Mesothelial cell of epicardium (in vitro differentiated cells): Measurements from ENCODE around the gene ENTPD8. TPM values are rescaled to one million over a fixed set of nuclear protein-coding genes. Genes with fewer than 3 reads are reported as not detected.
"Not testable (repeated sequence)": the region's sequence is repeated elsewhere in the genome, so short reads cannot be mapped to it uniquely, and the experiment has no call there.

ENCODE experiments used
- DNase-seq, 2 experiments: peaks; one replicate each; pipeline ENCODE4 v3.0.0; 2021; ENCODE audit warnings: low spot score in 2 of 2; ENCODE audit not compliant: unreplicated experiment in 2 of 2
- H3K27ac Mint-ChIP-seq: 2 replicates; pipeline ENCODE4 v1.8.0; 2021; ENCODE audit warnings: mixed read lengths
- H3K27me3 Mint-ChIP-seq: 2 replicates; pipeline ENCODE4 v1.8.0; 2021; ENCODE audit warnings: low read depth, mixed read lengths
- H3K36me3 Mint-ChIP-seq: 2 replicates; pipeline ENCODE4 v1.8.0; 2021; ENCODE audit warnings: mixed read lengths
- H3K4me1 Mint-ChIP-seq: 2 replicates; pipeline ENCODE4 v1.8.0; 2021; ENCODE audit warnings: mixed read lengths
- H3K4me3 Mint-ChIP-seq: 2 replicates; pipeline ENCODE4 v1.8.0; 2021; ENCODE audit warnings: mild to moderate bottlenecking, moderate library complexity, mixed read lengths
- H3K9me3 Mint-ChIP-seq: 2 replicates; pipeline ENCODE4 v1.8.0; 2021; ENCODE audit warnings: mixed read lengths
- microRNA-seq: library from miRNA; unstranded; fragments of <30 nt; microRNA quantifications from one replicate; pipeline ENCODE4 v1.2.0, GENCODE V29; 2021; ENCODE audit warnings: inconsistent platforms, mixed read lengths
- total RNA-seq: library from RNA; stranded (reverse); gene quantifications from 3 replicates; pipeline ENCODE4 v1.2.1, GENCODE V29; 2021
- TF ChIP-seq, protein P1 (sequence below): fragments of 200-600 bp; sonication (generic); IDR thresholded peaks from one replicate; pipeline ENCODE4 v1.5.0; 2021; ENCODE audit warnings: antibody characterized with exemption; ENCODE audit not compliant: unreplicated experiment

ENTPD8 gene
- total RNA-seq, 1 donor from 2014 or later = 1.4 TPM

DNA sequence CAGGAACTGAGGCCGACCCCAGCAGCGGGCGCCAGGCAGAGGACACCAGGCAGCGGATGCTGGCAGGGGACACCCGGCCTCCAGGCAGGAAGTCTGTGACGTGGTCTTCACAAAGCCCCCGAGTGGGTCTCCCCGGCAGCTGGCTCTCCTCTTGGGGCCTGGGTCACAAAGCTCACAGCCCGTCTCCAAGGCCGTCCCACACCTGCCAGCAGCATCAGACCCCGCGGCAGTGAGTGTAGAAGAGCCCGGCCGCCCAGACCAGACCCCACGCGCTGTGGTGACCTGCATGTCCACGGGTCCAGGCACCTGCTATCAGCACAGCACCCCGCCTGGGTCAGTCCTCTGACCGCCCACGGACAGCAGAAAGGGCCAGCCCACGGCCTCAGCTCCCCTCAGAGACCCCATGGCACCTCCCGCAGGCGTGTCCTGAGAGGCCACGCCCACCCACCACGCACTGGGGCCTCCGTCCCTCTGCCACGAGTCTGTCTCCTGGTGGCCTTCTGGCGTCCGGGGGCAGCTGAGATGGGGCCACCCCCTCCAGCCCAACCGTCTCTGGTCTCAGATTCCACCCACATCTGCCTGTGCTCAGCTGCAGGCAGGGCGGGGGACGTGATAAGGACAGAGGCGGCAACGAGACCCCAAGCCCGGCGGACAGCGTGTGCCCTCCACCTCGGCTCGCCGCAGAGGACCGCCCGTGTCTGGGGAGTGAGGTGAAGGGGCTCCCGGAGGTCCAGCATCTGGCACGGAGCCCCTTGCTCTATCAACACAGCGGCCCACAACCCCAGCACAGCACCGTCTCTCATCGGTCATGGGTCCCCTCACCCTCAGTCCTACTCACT lies 52.3 kb downstream of the ENTPD8 start:
- no peak overlapping the region for H3K27ac Mint-ChIP-seq

DNA sequence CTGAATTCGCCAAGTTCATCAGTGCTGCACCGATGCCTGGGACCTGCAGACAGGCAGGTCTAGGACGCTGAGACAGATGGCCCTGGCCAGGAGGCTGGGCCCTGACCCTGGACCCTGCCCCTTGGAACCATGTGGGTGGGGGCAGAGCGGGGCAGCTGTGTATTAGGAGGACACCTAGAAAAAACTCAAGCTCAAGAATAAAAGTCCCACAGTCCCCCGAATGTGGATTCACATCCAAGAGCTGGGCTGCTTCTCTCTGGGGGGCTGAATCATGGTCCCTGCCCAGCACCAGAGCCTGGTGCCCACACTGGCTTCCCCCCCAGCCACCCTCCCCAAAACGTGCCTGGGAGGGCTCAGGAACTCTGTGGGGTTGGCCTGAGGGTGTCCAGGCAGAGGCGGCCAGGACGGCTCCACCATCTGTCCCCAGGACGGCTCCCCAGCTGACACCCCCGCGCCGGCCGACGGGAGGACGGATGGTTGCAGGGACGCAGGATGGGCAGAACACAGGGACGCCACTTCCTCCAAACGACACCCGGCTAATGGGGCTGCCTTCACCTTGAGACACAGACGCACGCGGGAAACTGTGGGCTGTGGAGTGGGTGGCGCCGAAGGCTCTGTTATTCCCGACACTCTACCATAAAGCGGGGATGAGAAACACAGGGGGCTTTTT lies 53.1 kb downstream of the ENTPD8 start:
- TF ChIP-seq, protein P1, sequence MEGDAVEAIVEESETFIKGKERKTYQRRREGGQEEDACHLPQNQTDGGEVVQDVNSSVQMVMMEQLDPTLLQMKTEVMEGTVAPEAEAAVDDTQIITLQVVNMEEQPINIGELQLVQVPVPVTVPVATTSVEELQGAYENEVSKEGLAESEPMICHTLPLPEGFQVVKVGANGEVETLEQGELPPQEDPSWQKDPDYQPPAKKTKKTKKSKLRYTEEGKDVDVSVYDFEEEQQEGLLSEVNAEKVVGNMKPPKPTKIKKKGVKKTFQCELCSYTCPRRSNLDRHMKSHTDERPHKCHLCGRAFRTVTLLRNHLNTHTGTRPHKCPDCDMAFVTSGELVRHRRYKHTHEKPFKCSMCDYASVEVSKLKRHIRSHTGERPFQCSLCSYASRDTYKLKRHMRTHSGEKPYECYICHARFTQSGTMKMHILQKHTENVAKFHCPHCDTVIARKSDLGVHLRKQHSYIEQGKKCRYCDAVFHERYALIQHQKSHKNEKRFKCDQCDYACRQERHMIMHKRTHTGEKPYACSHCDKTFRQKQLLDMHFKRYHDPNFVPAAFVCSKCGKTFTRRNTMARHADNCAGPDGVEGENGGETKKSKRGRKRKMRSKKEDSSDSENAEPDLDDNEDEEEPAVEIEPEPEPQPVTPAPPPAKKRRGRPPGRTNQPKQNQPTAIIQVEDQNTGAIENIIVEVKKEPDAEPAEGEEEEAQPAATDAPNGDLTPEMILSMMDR = no peak
- DNase-seq = no peak
- no peak overlapping the region for H3K27ac Mint-ChIP-seq
- no peaks in the 10 kb centered on the region for H3K4me1 Mint-ChIP-seq
- H3K27me3 Mint-ChIP-seq = no peaks in the 10 kb centered on the region
- H3K9me3 Mint-ChIP-seq = no peaks in the 10 kb centered on the region
- peaks cover 6% of the 10 kb centered on the region for H3K36me3 Mint-ChIP-seq
- H3K4me3 Mint-ChIP-seq = no peak overlapping the region

More for the DNA sequence above, 52.3 kb downstream of the ENTPD8 start:
- TF ChIP-seq, protein P1 = no peak
- Mint-ChIP-seq H3K9me3 (no peaks in the 10 kb centered on the region), H3K4me3 (no peak overlapping the region), H3K36me3 (peaks cover 6% of the 10 kb centered on the region), H3K27me3 (no peaks in the 10 kb centered on the region), H3K4me1 (no peaks in the 10 kb centered on the region)
- no peak for DNase-seq

DNA sequence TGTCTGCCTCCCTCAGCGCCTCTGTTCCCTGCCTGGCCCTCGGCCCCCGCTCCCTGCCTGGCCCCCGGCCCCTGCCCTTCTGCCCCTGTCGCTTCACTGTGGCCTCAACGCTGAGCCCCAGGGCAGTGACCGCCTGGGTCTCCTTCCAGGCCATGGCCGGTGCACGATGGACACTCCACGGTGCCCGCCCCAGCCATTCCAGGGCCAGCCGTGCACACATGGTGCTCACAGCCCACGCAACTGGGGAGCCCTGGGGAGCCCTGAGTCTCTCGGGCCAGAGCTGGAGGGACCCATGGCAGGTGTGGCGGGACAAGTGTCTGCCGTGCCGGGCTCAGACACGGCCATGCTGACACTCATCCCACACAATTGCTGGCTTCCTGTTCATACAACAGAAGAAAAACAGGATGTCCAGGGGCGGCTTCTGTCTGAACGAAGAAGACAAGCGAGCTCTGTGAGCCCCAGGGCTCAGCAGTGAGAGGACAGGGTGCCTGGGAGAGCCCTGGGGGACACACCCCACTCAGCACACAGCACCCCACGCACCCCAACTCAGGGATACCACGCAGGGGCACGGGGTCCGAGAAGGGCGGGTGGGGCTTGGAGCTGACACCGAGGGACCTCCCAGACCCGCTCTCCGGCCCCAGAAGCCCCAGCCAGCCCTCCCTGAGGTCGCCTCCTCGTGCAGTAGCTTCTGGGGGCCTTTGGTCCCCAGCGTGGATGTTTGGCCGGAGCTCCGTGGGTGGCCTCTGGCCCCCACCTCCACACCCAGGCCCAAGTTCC lies 53.9 kb downstream of the ENTPD8 start:
- Mint-ChIP-seq H3K27me3 (no peaks in the 10 kb centered on the region), H3K4me1 (no peaks in the 10 kb centered on the region), H3K4me3 (no peak overlapping the region), H3K27ac (no peak overlapping the region), H3K9me3 (no peaks in the 10 kb centered on the region), H3K36me3 (peaks cover 6% of the 10 kb centered on the region)
- DNase-seq = no peak
- TF ChIP-seq, protein P1 = no peak

DNA sequence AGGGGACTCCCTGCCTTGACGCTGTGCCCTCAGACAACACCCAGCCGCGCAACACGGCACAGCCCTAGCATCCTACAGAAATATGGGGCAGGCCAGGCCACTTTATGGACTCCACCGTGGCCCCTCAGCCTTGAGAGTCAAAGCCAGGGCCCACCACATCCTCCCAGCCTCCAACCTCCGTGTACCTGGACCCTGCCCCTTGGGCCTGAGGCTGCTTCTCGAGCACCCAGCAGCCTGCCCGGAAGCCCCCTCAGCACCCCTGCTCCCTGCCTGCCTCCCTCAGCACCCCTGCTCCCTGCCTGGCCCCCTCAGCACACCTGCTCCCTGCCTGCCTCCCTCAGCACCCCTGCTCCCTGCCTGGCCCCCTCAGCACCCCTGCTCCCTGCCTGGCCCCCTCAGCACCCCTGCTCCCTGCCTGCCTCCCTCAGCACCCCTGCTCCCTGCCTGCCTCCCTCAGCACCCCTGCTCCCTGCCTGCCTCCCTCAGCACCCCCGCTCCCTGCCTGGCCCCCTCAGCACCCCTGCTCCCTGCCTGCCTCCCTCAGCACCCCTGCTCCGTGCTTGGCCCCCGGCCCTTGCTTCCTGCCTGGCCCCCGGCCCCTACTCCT lies 54.5 kb downstream of the ENTPD8 start:
- not testable (repeated sequence) for H3K36me3 Mint-ChIP-seq, H3K27me3 Mint-ChIP-seq, DNase-seq, H3K4me1 Mint-ChIP-seq, H3K27ac Mint-ChIP-seq, H3K4me3 Mint-ChIP-seq, H3K9me3 Mint-ChIP-seq

DNA sequence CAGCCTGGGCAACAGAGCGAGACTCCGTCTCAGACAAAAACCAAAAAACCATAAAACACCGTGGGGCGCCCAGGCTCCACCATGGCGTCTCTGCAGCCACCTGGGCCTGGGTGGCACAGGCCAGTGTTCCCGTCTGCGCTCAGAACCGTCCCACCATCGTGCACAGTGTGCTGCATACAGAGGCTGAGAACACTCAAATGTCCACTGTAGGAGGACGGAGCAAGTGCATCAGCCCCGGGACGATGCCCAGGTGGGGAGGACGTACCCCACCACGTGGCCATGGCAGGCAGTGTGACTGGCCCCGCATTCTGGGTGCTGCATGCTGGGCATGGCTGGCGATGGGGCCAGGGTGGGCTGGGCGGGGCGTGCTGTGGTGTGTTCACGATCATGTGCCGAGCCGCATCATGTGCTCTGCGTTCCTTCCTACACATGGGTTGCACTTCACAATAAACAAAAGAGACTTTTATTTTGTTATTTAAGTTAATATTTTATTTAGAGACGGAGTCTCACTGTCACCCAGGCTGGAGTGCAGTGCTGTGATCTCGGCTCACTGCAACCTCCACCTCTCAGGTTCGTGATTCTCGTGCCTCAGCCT lies 56.0 kb downstream of the ENTPD8 start:
- Mint-ChIP-seq H3K27me3 (no peaks in the 10 kb centered on the region), H3K4me3 (no peak overlapping the region), H3K27ac (no peak overlapping the region), H3K9me3 (no peaks in the 10 kb centered on the region), H3K4me1 (no peaks in the 10 kb centered on the region), H3K36me3 (peaks cover 2% of the 10 kb centered on the region)
- DNase-seq = no peak
- TF ChIP-seq, protein P1 = no peak

Small RNAs within 50 kb of the gene (microRNA-seq; reads per million reads assigned to microRNA genes)
- gene MIR7114 = 6.5 reads per million, percentile 24 among the genes with 10 or more reads in this experiment

Other genes with a start within 250 kb of the ENTPD8 start
- gene TPRN, start 240.6 kb downstream of the ENTPD8 start, total RNA-seq = 16.7 to 18.5 TPM (median 17.6 TPM) in 3 replicates
- gene TMEM203, start 235.7 kb downstream of the ENTPD8 start, total RNA-seq = 32.7 to 35.5 TPM (median 33.0 TPM) in 3 replicates
- gene NDOR1, start 235.7 kb downstream of the ENTPD8 start, total RNA-seq = 22.4 to 24.3 TPM (median 23.5 TPM) in 3 replicates
- 13.6 to 16.0 TPM (median 13.9 TPM) in 3 replicates for gene RNF208, start 219.1 kb downstream of the ENTPD8 start, total RNA-seq
- gene CYSRT1, start 216.2 kb downstream of the ENTPD8 start, total RNA-seq = 1.5 to 1.9 TPM (median 1.7 TPM) in 3 replicates
- 0.16 to 0.41 TPM (median 0.29 TPM) in 3 replicates for gene RNF224, start 213.9 kb downstream of the ENTPD8 start, total RNA-seq
- 0.23 to 0.27 TPM in 2 of 3 replicates, not detected in the other for gene SLC34A3, start 210.5 kb downstream of the ENTPD8 start, total RNA-seq
- gene TUBB4B, start 200.1 kb downstream of the ENTPD8 start, total RNA-seq = 146 to 152 TPM (median 148 TPM) in 3 replicates
- 0.18 to 0.29 TPM in 2 of 3 replicates, not detected in the other for gene STPG3, start 190.1 kb downstream of the ENTPD8 start, total RNA-seq
- gene NELFB, start 186.0 kb downstream of the ENTPD8 start, total RNA-seq = 51.6 to 54.8 TPM (median 53.3 TPM) in 3 replicates
- gene TOR4A, start 163.6 kb downstream of the ENTPD8 start, total RNA-seq = 5.7 to 6.5 TPM (median 6.5 TPM) in 3 replicates
- gene NRARP, start 139.1 kb downstream of the ENTPD8 start, total RNA-seq = 7.4 to 9.6 TPM (median 9.2 TPM) in 3 replicates
- 37.2 to 38.2 TPM (median 37.3 TPM) in 3 replicates for gene EXD3, start 18.2 kb downstream of the ENTPD8 start, total RNA-seq
- gene NOXA1, start 18.0 kb downstream of the ENTPD8 start, total RNA-seq = 19.9 to 22.1 TPM (median 21.4 TPM) in 3 replicates
- gene NSMF, start 18.0 kb upstream of the ENTPD8 start, total RNA-seq = 85.3 to 85.6 TPM (median 85.3 TPM) in 3 replicates
- gene PNPLA7, start 109.0 kb upstream of the ENTPD8 start, total RNA-seq = 5.3 to 5.7 TPM (median 5.6 TPM) in 3 replicates
- gene MRPL41, start 110.5 kb upstream of the ENTPD8 start, total RNA-seq = 22.7 to 26.6 TPM (median 26.2 TPM) in 3 replicates
- 55.0 to 59.4 TPM (median 56.1 TPM) in 3 replicates for gene DPH7, start 137.6 kb upstream of the ENTPD8 start, total RNA-seq
- 31.1 to 33.2 TPM (median 31.9 TPM) in 3 replicates for gene ZMYND19, start 149.2 kb upstream of the ENTPD8 start, total RNA-seq
- 36.5 to 40.5 TPM (median 39.1 TPM) in 3 replicates for gene ARRDC1, start 164.3 kb upstream of the ENTPD8 start, total RNA-seq
- 133 to 147 TPM (median 136 TPM) in 3 replicates for gene EHMT1, start 177.6 kb upstream of the ENTPD8 start, total RNA-seq